Measurements from ENCODE around the gene PROCR. TPM values are rescaled to one million over a fixed set of nuclear protein-coding genes. Genes with fewer than 3 reads are reported as not detected.
A peak's percentile ranks its signal among the peaks of the same experiment; 100 is the strongest.

Gene PROCR
- total and polyA plus RNA-seq, 9 of the 15 experiments (the other 6 are each of a cell fraction or from before 2014, with no cell fraction given): 1.6 to 7.1 (median 4.0) TPM

GRCh38 chr20:35207950-35208611 is 36.2 kb downstream of the PROCR start (continued):
- TF ChIP-seq REST (IDR thresholded peaks at IDR 0.05; ENCODE audit: borderline replicate concordance): peak; percentile 95
- TF ChIP-seq REST (CRISPR knock-in tag; IDR thresholded peaks at IDR 0.05; ENCODE audit: low read depth): no peak
- TF ChIP-seq RCOR1 (IDR thresholded peaks at IDR 0.05; ENCODE audit: borderline replicate concordance in 1 of 2, low read depth in 2 of 2, low read length in 2 of 2): peak in 1 of 2 experiments; percentile 86; a peak in 2 of 4 replicates
- no peak for TF ChIP-seq ZNF398 (CRISPR knock-in tag; IDR thresholded peaks at IDR 0.05)
- no peak for TF ChIP-seq PCBP2 (IDR thresholded peaks at IDR 0.05; ENCODE audit: low read depth, low read length, poor library complexity, severe bottlenecking)
- no peak for TF ChIP-seq ZNF778 (CRISPR knock-in tag; IDR thresholded peaks at IDR 0.05)
- no peak for TF ChIP-seq E2F5 (CRISPR knock-in tag; IDR thresholded peaks at IDR 0.05)
- TF ChIP-seq ZNF134 (CRISPR knock-in tag; conservative IDR thresholded peaks at IDR 0.05): no peak
- no peak for TF ChIP-seq KLF13 (tag; IDR thresholded peaks at IDR 0.05; ENCODE audit: borderline replicate concordance, low read depth)
- TF ChIP-seq THAP12 (CRISPR knock-in tag; IDR thresholded peaks at IDR 0.05): no peak
- no peak for TF ChIP-seq ZNF79 (CRISPR knock-in tag; IDR thresholded peaks at IDR 0.05; ENCODE audit: low read depth)
- no peak for TF ChIP-seq ZNF699 (CRISPR knock-in tag; IDR thresholded peaks at IDR 0.05; ENCODE audit: insufficient replicate concordance)
- TF ChIP-seq ESRRA (IDR thresholded peaks at IDR 0.05; ENCODE audit: borderline replicate concordance, low read depth): peak; percentile 66
